GM12892 (cell line): Measurements from ENCODE around the gene ITGB4.

ENCODE experiments used
- POLR2A ChIP-seq: IDR thresholded peaks from 2 replicates; pipeline ENCODE4 v1.6.1; 2011; ENCODE audit warnings: low read depth, low read length, control low read depth
- POLR2AphosphoS5 ChIP-seq: IDR thresholded peaks from 2 replicates; pipeline ENCODE4 v1.6.1; 2011; ENCODE audit warnings: low read depth, low read length, control low read depth

DNA sequence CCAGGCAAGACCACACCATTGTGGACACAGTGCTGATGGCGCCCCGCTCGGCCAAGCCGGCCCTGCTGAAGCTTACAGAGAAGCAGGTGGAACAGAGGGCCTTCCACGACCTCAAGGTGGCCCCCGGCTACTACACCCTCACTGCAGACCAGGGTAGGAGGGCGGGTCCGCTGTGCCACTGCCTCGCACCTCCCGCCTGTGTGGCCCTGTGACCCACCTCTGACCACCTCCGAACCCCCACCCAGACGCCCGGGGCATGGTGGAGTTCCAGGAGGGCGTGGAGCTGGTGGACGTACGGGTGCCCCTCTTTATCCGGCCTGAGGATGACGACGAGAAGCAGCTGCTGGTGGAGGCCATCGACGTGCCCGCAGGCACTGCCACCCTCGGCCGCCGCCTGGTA lies 21.1 kb downstream of the ITGB4 start:
- no peak for TF ChIP-seq POLR2AphosphoS5
- TF ChIP-seq POLR2A, result no peak
